HEK293 (cell line): ENCODE results near the gene ITPKC.

Source experiments
- CTCF ChIA-PET: fragments of 350-600 bp; formaldehyde crosslinking; extraction: SDS; loops from one replicate; lab custom pipeline; 2021; ENCODE audit warnings: antibody characterized with exemption; lab: Yijun Ruan, JAX
- POLR2A ChIA-PET: fragments of 300-600 bp; formaldehyde crosslinking; extraction: SDS; loops from one replicate; lab custom pipeline; 2020; ENCODE audit warnings: antibody characterized with exemption, inconsistent platforms; lab: Yijun Ruan, JAX
- H3K27ac ChIP-seq: fragments of 200-500 bp; sonication (Bioruptor generic); 2 replicates; pipeline ENCODE4 v1.5.1; 2014; ENCODE audit warnings: low read depth, low read length, control low read depth, inconsistent platforms; ENCODE audit errors: extremely low read depth
- H3K36me3 ChIP-seq, 2 experiments: fragments of 200-500 bp in 1 of 2; sonication (Bioruptor generic) in 1 of 2; 1 replicate in 1 of 2; 2 replicates in 1 of 2; pipeline ENCODE4 v1.5.1; 2014 to 2017; ENCODE audit warnings: inconsistent platforms in 2 of 2, low read length in 2 of 2; ENCODE audit not compliant: control insufficient read depth in 2 of 2, insufficient read depth in 1 of 2
- H3K4me1 ChIP-seq: fragments of 200-500 bp; sonication (Bioruptor generic); 2 replicates; pipeline ENCODE4 v1.5.1; 2014; ENCODE audit warnings: mild to moderate bottlenecking, low read length, inconsistent platforms; ENCODE audit not compliant: control insufficient read depth, insufficient read depth
- H3K4me3 ChIP-seq: 2 replicates; pipeline ENCODE4 v1.5.1; 2011; ENCODE audit warnings: low read depth, mild to moderate bottlenecking, control low read depth, low read length, moderate library complexity
- H3K9me3 ChIP-seq: fragments of 200-500 bp; sonication (Bioruptor generic); 2 replicates; pipeline ENCODE4 v1.5.1; 2014; ENCODE audit warnings: low read depth, low read length, inconsistent platforms; ENCODE audit not compliant: control insufficient read depth, insufficient read depth
- EGR2 ChIP-seq: fragments of 450-650 bp; formaldehyde crosslinking; IDR thresholded peaks from 2 replicates; pipeline ENCODE4 v1.5.1; 2016; ENCODE audit warnings: low read depth, missing biosample characterization, missing genetic modification characterization
- KLF8 ChIP-seq: fragments of 450-650 bp; formaldehyde crosslinking; IDR thresholded peaks from 2 replicates; pipeline ENCODE4 v1.5.1; 2016; ENCODE audit warnings: missing biosample characterization, missing genetic modification characterization
- KLF9 ChIP-seq: fragments of 450-650 bp; formaldehyde crosslinking; IDR thresholded peaks from 2 replicates; pipeline ENCODE4 v1.5.1; 2016; ENCODE audit warnings: missing biosample characterization, missing genetic modification characterization, low read depth
- PRDM10 ChIP-seq: fragments of 450-650 bp; formaldehyde crosslinking; IDR thresholded peaks from 2 replicates; pipeline ENCODE4 v1.5.1; 2016; ENCODE audit warnings: missing biosample characterization, missing genetic modification characterization
- REPIN1 ChIP-seq: fragments of 450-650 bp; formaldehyde crosslinking; IDR thresholded peaks from 2 replicates; pipeline ENCODE4 v1.5.1; 2017; ENCODE audit warnings: missing biosample characterization, missing genetic modification characterization, low read depth
- SALL2 ChIP-seq: fragments of 450-650 bp; formaldehyde crosslinking; IDR thresholded peaks from 2 replicates; pipeline ENCODE4 v1.5.0; 2017; ENCODE audit warnings: missing biosample characterization, mild to moderate bottlenecking, missing genetic modification characterization, borderline replicate concordance
- SCRT1 ChIP-seq: fragments of 450-650 bp; formaldehyde crosslinking; IDR thresholded peaks from 2 replicates; pipeline ENCODE4 v1.5.1; 2016; ENCODE audit warnings: missing biosample characterization, missing genetic modification characterization, borderline replicate concordance
- SCRT2 ChIP-seq: fragments of 450-650 bp; formaldehyde crosslinking; IDR thresholded peaks from 2 replicates; pipeline ENCODE4 v1.5.1; 2016; ENCODE audit warnings: missing biosample characterization, missing genetic modification characterization
- SP3 ChIP-seq: fragments of 450-650 bp; formaldehyde crosslinking; IDR thresholded peaks from 2 replicates; pipeline ENCODE4 v1.5.1; 2016; ENCODE audit warnings: missing biosample characterization, missing genetic modification characterization
- ZBTB21 ChIP-seq: fragments of 450-650 bp; formaldehyde crosslinking; IDR thresholded peaks from 2 replicates; pipeline ENCODE4 v1.5.1; 2017; ENCODE audit warnings: missing biosample characterization, missing genetic modification characterization
- ZFHX2 ChIP-seq: fragments of 450-650 bp; formaldehyde crosslinking; conservative IDR thresholded peaks from 2 replicates; pipeline ENCODE4 v1.5.1; 2016; ENCODE audit warnings: missing biosample characterization, missing genetic modification characterization
- ZNF311 ChIP-seq: fragments of 450-650 bp; formaldehyde crosslinking; IDR thresholded peaks from 2 replicates; pipeline ENCODE4 v1.5.1; 2017; ENCODE audit warnings: missing biosample characterization, missing genetic modification characterization, borderline replicate concordance
- ZNF341 ChIP-seq: fragments of 450-650 bp; formaldehyde crosslinking; IDR thresholded peaks from 2 replicates; pipeline ENCODE4; 2016; ENCODE audit warnings: low read depth, missing biosample characterization, missing genetic modification characterization
- ZNF391 ChIP-seq: fragments of 450-650 bp; formaldehyde crosslinking; IDR thresholded peaks from 2 replicates; pipeline ENCODE4 v1.5.1; 2016; ENCODE audit warnings: low read depth, missing biosample characterization, missing genetic modification characterization, borderline replicate concordance
- ZNF600 ChIP-seq: fragments of 450-650 bp; formaldehyde crosslinking; IDR thresholded peaks from 2 replicates; pipeline ENCODE4 v1.5.1; 2016; ENCODE audit warnings: missing biosample characterization, missing genetic modification characterization
- ZNF624 ChIP-seq: fragments of 450-650 bp; formaldehyde crosslinking; IDR thresholded peaks from 2 replicates; pipeline ENCODE4 v1.5.1; 2017; ENCODE audit warnings: missing biosample characterization, missing genetic modification characterization
- ZNF768 ChIP-seq: fragments of 450-650 bp; formaldehyde crosslinking; IDR thresholded peaks from 2 replicates; pipeline ENCODE4 v1.5.1; 2018; ENCODE audit warnings: missing biosample characterization, mild to moderate bottlenecking, missing genetic modification characterization
- ZNF785 ChIP-seq: fragments of 450-650 bp; formaldehyde crosslinking; IDR thresholded peaks from 2 replicates; pipeline ENCODE4 v1.5.1; 2016; ENCODE audit warnings: missing biosample characterization, missing genetic modification characterization
- ZSCAN16 ChIP-seq: fragments of 450-650 bp; formaldehyde crosslinking; IDR thresholded peaks from 2 replicates; pipeline ENCODE4 v1.5.1; 2016; ENCODE audit warnings: missing biosample characterization, missing genetic modification characterization

ITPKC gene

GRCh38 chr19:40683437-40683836 lies 33.5 kb upstream of the ITPKC start:
- POLR2A ChIA-PET: interaction anchor here (1.2 kb wide), 1 partner anchor 95 kb away, joined by 3 read pairs; the partner anchor contains the start of gene RAB4B

GRCh38 chr19:40684280-40684679 lies 32.6 kb upstream of the ITPKC start:
- Histone ChIP-seq H3K27ac (no peak overlapping the region; the same call in 1 of the 2 replicates), H3K4me3 (no peak overlapping the region), H3K36me3 (peaks cover 38 to 52% of the 10 kb centered on the region in 2 experiments), H3K4me1 (peaks cover under 1% of the 10 kb centered on the region; the same call in 1 of the 2 replicates), H3K9me3 (no peaks in the 10 kb centered on the region)
- ChIA-PET CTCF (no interaction called here), POLR2A (interaction anchor here (0.7 to 1.2 kb wide), 2 partner anchors 94 to 187 kb away, joined by 3 to 7 read pairs; partner anchors contain the start of gene RAB4B)
- 0 out of 2 replicates have a peak, but pooled peaks have one; percentile 4 for TF ChIP-seq SALL2 (tag by site-specific recombination)
- no peak for TF ChIP-seq ZNF624

More at GRCh38 chr19:40683437-40683836, 33.5 kb upstream of the ITPKC start:
- H3K27ac ChIP-seq: no peak overlapping the region
- CTCF ChIA-PET: interaction anchor here (0.6 to 1.3 kb wide), 2 partner anchors 20 to 329 kb away, joined by 3 to 4 read pairs; no protein-coding TSS in a partner anchor
- no peaks in the 10 kb centered on the region for H3K9me3 ChIP-seq
- TF ChIP-seq REPIN1 (tag by site-specific recombination) (no peak), ZNF341 (tag by site-specific recombination) (no peak), ZBTB21 (tag by site-specific recombination) (no peak), SP3 (tag by site-specific recombination) (no peak), ZNF311 (tag by site-specific recombination) (no peak), ZNF391 (tag by site-specific recombination) (no peak), ZSCAN16 (tag by site-specific recombination) (no peak), ZNF600 (tag by site-specific recombination) (0 out of 2 replicates have a peak, but pooled peaks have one; percentile 27)
- H3K4me3 ChIP-seq: no peak overlapping the region
- H3K4me1 ChIP-seq: no peaks in the 10 kb centered on the region
- H3K36me3 ChIP-seq: peaks cover 47 to 59% of the 10 kb centered on the region in 2 experiments

GRCh38 chr19:40685016-40685526 lies 31.8 kb upstream of the ITPKC start:
- H3K4me3 ChIP-seq: no peak overlapping the region
- peaks cover 30 to 52% of the 10 kb centered on the region in 2 experiments for H3K36me3 ChIP-seq

More at GRCh38 chr19:40685016-40685526, 31.8 kb upstream of the ITPKC start:
- no peak for TF ChIP-seq SCRT1 (tag by site-specific recombination)
- no peak for TF ChIP-seq KLF8
- TF ChIP-seq PRDM10 (tag by site-specific recombination): 0 out of 2 replicates have a peak, but pooled peaks have one; percentile 19
- peak; percentile 42; the same call in 1 of the 2 replicates for TF ChIP-seq ZNF785 (tag by site-specific recombination)
- TF ChIP-seq ZFHX2 (tag by site-specific recombination): peak; percentile 89
- TF ChIP-seq KLF9 (tag by site-specific recombination): 0 out of 2 replicates have a peak, but pooled peaks have one; percentile 17
- TF ChIP-seq SCRT2: no peak
- peak; percentile 77 for TF ChIP-seq ZNF600 (tag by site-specific recombination)
- no peak for TF ChIP-seq ZNF768
- peak; percentile 93 for TF ChIP-seq EGR2 (tag by site-specific recombination)
- ChIA-PET CTCF (no interaction called here), POLR2A (interaction anchor here (1.0 kb wide), 1 partner anchor 66 kb away, joined by 4 read pairs; the partner anchor contains the start of genes ACTMAP and SNRPA)
- Histone ChIP-seq H3K27ac (no peak overlapping the region), H3K9me3 (no peaks in the 10 kb centered on the region), H3K4me1 (peaks cover 9% of the 10 kb centered on the region)
